Activated CD4-positive, alpha-beta T cell treated with anti-CD3 and anti-CD28 coated beads, Interleukin-2, Interleukin-4, amounts not matched to agents 100 ng/mL and 50 ng/mL, durations not matched to agents 16 hours and 8 hours (primary cell): Measurements from ENCODE around the gene ZCCHC17.

ENCODE experiments used
- DNase-seq: peaks from one replicate; pipeline ENCODE4 v3.0.0-alpha.2; 2020; ENCODE audit warnings: low spot score

Gene ZCCHC17

DNA sequence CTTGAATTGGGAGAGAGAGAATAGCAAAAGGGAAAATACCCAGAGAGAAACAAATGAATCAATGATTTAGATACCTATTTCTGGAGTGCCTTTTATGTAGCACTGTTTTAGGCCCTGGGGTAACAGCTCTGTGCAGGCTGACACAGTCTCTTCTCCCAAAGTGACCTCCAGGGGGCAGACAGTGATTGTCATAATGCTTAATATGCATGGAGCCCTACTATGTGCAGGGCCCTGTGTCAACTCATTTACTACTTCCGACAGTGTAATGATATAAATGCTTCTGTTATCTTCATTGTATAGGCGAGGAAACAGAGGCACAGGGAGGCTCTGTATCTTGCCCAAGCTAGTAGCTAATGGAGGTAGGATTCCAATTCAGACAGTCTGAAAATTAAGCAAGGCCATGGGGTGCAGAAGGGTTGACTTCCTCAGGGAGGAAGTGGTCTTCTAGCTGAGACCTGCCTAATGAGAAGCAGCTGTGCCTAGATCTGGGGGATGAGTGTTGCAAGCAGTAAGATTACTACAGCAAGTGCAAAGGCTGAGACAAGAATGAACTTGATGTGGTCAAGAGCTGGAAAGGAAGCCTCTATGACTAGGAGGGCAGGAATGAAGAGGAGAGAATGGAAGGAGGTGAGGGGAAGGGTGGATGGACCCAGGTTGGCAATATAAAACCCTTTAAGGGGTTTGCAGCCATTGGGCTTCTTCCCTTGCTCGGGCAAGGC lies 100.0 kb downstream of the ZCCHC17 start:
- DNase-seq, result no peak

DNA sequence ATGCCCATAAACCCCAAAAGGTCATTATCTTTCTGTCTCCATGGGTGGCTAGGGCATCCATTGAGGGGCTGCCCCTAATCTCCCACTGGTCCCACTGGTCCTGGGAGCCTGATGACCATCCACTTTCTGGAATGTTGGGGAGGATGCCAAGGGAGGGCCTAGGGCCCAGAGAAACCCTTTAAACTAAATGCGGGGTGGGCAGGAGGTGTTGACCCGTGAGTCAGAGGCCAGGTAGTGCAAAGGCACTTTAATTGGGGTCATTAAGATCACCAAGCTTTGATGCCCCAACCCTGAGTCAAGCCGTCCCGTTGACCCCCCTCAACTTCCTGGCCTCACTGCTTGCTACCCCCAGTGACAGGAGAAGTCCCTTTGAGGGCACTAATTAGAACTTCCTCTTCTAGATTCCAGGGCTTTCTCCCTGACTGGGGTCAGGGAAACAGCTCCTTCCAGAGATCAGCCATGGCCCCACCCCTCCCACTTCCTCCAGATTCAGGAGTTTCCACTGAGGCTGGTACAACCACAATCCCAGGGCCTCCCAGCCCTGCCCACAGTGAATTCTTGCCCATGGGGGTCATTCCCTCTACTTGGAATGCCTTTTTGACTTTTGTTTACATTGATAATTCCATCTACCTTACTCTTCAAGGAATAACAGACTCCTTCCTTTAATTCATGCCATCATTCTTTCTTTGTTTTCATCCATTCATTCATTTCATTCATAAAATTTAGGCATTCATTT lies 100.7 kb downstream of the ZCCHC17 start:
- no peak for DNase-seq

GRCh38 chr1:31398246-31398645 lies 101.4 kb downstream of the ZCCHC17 start:
- DNase-seq, result no peak

GRCh38 chr1:31399976-31400375 lies 103.1 kb downstream of the ZCCHC17 start:
- DNase-seq, result no peak

GRCh38 chr1:31400393-31400792 lies 103.6 kb downstream of the ZCCHC17 start:
- DNase-seq, result no peak

DNA sequence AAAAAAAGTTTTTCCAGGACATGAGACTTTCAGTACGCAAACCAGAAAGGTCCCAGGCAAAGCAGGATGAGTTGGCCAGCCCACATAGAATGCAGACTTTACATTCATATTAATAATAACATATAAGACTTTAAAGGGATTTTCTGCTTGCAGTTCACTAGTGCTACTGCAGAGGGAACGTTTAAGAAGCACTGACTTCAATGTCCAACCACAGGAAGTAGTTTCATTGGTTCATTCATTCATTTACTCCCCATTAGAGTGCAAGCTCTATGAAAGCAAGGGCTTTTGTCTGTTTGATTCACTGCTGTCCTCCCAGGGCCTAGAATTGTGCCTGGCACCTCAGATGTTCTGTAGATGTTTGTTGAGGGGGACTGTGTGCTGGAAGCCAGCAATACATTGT lies 104.4 kb downstream of the ZCCHC17 start:
- DNase-seq, result no peak

DNA sequence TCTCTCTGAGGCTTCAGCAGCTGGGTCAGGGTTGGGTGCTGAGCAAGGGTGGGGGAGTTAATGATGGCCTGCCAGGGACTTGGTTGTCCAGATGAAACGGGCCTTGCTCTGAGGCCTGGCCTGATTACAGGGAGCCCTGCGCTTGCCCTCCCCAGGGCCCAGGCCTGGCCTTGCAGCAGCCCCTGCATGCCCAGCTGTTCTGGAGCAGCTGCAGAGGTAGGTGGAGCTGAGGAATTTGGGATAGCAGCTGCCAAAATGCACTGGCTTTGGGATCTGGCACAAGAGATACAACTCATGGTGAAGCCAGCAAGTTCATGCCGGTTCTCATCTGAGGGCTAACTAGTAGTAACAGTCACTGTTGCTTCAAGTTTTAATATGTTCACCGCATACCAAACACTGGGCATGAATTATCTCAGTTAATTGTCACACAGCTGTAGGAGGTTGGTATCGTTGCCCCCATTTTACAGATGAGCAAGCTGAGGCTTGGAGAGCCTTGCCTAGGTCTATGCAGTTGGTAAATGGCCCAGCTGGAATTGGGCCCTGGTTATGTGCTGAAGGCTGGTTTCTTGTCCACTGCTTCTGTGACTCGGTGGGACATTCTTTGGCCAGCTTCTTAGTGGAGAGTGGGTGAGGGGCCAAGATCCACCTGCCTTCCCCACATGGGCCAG lies 108.9 kb downstream of the ZCCHC17 start:
- DNase-seq, result no peak

DNA sequence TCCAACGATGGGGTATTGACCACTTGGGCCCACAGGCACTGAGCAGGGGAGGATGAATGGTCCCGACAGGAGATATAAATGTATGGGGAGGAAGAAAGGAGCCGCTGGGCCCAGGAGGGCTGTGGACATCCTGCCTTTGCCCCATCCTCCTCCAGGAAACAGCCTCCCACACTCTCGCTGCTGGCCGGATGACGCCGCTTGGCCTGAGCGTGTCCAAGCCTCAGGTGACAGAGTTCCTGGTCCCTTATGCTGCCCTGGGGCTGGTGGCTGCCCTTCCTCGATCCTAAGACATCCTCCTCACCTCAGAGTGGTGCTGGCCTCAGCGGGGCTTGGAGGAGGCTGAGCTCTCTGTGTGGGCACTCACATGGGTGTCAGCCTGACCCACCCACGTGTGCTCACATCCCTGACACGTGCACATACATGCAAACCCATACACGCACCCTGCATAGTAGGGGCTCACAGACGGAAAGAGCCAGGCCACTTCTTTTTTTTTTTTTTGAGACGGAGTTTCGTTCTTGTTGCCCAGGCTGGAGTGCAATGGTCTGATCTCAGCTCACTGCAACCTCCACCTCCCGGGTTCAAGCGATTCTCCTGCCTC lies 110.3 kb downstream of the ZCCHC17 start:
- DNase-seq, result no peak

- DNase-seq, result no peak
These were observed 112.0 kb downstream of the ZCCHC17 start for GRCh38 chr1:31408788-31409318.

GRCh38 chr1:31409946-31410858 lies 113.4 kb downstream of the ZCCHC17 start:
- no peak for DNase-seq

- no peak for DNase-seq
These were observed 114.0 kb downstream of the ZCCHC17 start for GRCh38 chr1:31410871-31411270.

DNA sequence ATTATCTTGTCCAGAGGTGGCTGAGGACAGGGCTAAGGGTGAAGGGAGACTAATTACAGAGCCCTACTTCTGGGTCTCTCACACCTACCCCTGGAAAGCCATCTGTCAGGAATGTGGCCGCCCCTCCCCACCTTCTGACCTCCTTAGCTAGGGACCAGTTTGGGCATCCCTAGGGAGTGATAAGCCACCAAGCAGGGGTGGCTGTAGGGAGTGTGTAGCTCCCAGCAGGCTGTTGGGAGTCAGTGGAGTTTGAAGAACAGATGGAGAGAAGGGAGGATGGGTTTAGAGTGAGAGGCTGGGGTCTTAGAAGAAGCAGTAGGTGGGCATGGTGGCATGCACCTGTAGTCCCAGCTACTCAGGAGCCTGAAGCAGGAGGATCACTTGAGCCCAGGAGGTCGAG lies 115.4 kb downstream of the ZCCHC17 start:
- no peak for DNase-seq

DNA sequence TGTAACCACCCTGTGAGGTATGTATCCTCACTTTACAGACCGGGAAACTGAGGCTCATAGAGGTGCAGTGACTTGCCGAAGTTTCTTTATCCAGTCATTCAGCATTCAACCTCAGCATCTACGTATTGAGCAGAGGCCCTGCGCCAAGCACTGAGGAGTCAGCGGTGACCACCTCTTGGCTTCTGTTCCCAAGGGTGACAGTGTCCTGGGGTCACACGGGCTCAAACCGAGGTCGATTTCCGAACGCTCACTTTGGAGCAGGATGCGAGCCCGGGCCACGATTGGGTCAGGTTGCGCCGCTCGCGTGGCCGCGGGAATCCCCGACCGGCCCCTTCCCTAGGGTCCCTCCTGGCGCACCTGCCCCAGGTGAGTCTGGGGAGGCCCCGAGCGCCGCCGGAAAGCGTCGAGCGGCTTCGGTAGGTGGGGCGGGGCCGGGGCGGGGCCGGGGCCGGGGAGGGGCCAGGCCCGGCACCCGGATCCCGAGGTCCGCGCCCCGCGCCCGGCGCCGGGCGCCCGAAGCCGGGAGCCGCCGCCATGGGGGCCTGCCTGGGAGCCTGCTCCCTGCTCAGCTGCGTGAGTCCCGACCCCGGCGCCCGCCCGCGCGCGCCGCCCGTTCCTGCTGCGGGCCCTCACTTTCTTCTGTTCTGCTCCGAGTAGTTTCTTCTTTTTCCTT lies 116.0 kb downstream of the ZCCHC17 start, which contains the start of gene SERINC2:
Gene SERINC2 (plus strand): TSS at position 482 of the 673 bp plus-strand sequence. CDS start 53 bp downstream, at position 535.
- no peak for DNase-seq

GRCh38 chr1:31413405-31414001 lies 116.7 kb downstream of the ZCCHC17 start:
- DNase-seq, result no peak
